SK-N-SH treated with all-trans-retinoic acid at 6 μM for 48 hours (cell line): Measurements from ENCODE around the gene OLR1.
"Not testable (repeated sequence)": the region's sequence is repeated elsewhere in the genome, so short reads cannot be mapped to it uniquely, and the experiment has no call there.

Experiments
- ATAC-seq: fragments of 200-7000 bp; cut with Tn5 transposase; 3 replicates; pipeline ENCODE4 v1.9.1; 2020; ENCODE audit warnings: mild to moderate bottlenecking, moderate library complexity
- ARNTL ChIP-seq: fragments of 450-650 bp; formaldehyde crosslinking; IDR thresholded peaks from 2 replicates; pipeline ENCODE4 v1.5.0; 2020; ENCODE audit warnings: low read depth, mild to moderate bottlenecking, moderate library complexity, borderline replicate concordance
- BACH2 ChIP-seq: fragments of 250-450 bp; sonication (Bioruptor Pico); IDR thresholded peaks from 2 replicates; pipeline ENCODE4 v1.9.0; 2021; ENCODE audit warnings: mild to moderate bottlenecking, borderline replicate concordance
- CREB5 ChIP-seq: fragments of 250-450 bp; sonication (Bioruptor Pico); IDR thresholded peaks from 2 replicates; pipeline ENCODE4 v1.5.1; 2020; ENCODE audit warnings: low read depth, mild to moderate bottlenecking, moderate library complexity
- CSDC2 ChIP-seq: fragments of 250-450 bp; sonication (Bioruptor Pico); IDR thresholded peaks from 2 replicates; pipeline ENCODE4 v1.5.0; 2020; ENCODE audit warnings: mild to moderate bottlenecking, moderate library complexity
- ESRRG ChIP-seq: fragments of 250-450 bp; sonication (Bioruptor Pico); IDR thresholded peaks from 2 replicates; pipeline ENCODE4 v1.6.1; 2021; ENCODE audit warnings: mild to moderate bottlenecking
- ISL1 ChIP-seq: fragments of 250-450 bp; sonication (Bioruptor Pico); IDR thresholded peaks from 2 replicates; pipeline ENCODE4 v2.1.2; 2022; ENCODE audit warnings: mild to moderate bottlenecking, moderate library complexity
- OSR1 ChIP-seq: fragments of 250-450 bp; sonication (Bioruptor Pico); IDR thresholded peaks from 2 replicates; pipeline ENCODE4 v1.8.0; 2022; ENCODE audit warnings: moderate library complexity, mild to moderate bottlenecking, inconsistent platforms
- PPARA ChIP-seq: fragments of 250-450 bp; sonication (Bioruptor Pico); IDR thresholded peaks from 2 replicates; pipeline ENCODE4 v1.5.0; 2020; ENCODE audit warnings: mild to moderate bottlenecking, borderline replicate concordance
- RARB ChIP-seq: fragments of 250-450 bp; sonication (Bioruptor Pico); IDR thresholded peaks from 2 replicates; pipeline ENCODE4 v1.8.0; 2021; ENCODE audit warnings: mild to moderate bottlenecking, moderate library complexity
- SNAI2 ChIP-seq: fragments of 250-450 bp; sonication (Bioruptor Pico); IDR thresholded peaks from 2 replicates; pipeline ENCODE4 v1.5.0; 2020; ENCODE audit warnings: mild to moderate bottlenecking, moderate library complexity
- TCF4 ChIP-seq: fragments of 250-450 bp; sonication (Bioruptor Pico); IDR thresholded peaks from 2 replicates; pipeline ENCODE4 v1.8.0; 2021; ENCODE audit warnings: mild to moderate bottlenecking, moderate library complexity, borderline replicate concordance
- TSHZ2 ChIP-seq: fragments of 250-450 bp; sonication (Bioruptor Pico); IDR thresholded peaks from 2 replicates; pipeline ENCODE4 v1.5.0; 2020; ENCODE audit warnings: mild to moderate bottlenecking, moderate library complexity
- ZC3H10 ChIP-seq: fragments of 250-450 bp; sonication (Bioruptor Pico); IDR thresholded peaks from 2 replicates; pipeline ENCODE4 v1.5.1; 2021; ENCODE audit warnings: mild to moderate bottlenecking, moderate library complexity
- ZFP3 ChIP-seq: fragments of 250-450 bp; sonication (Bioruptor Pico); IDR thresholded peaks from 2 replicates; pipeline ENCODE4 v1.5.0; 2020; ENCODE audit warnings: mild to moderate bottlenecking, moderate library complexity
- ZNF565 ChIP-seq: fragments of 450-650 bp; formaldehyde crosslinking; conservative IDR thresholded peaks from 2 replicates; pipeline ENCODE4 v1.5.0; 2020; ENCODE audit warnings: low read depth, mild to moderate bottlenecking, moderate library complexity
- ZNF8 ChIP-seq: fragments of 450-650 bp; formaldehyde crosslinking; IDR thresholded peaks from 2 replicates; pipeline ENCODE4 v1.5.0; 2020; ENCODE audit warnings: mild to moderate bottlenecking, moderate library complexity
- TF ChIP-seq, protein P1 (sequence below): fragments of 250-450 bp; sonication (Bioruptor Pico); IDR thresholded peaks from 2 replicates; pipeline ENCODE4 v1.8.0; 2021; ENCODE audit warnings: low read depth, mild to moderate bottlenecking, moderate library complexity, borderline replicate concordance
- TF ChIP-seq, protein P2 (sequence below): fragments of 250-450 bp; sonication (Bioruptor Pico); IDR thresholded peaks from 2 replicates; pipeline ENCODE4 v1.8.0; 2020; ENCODE audit warnings: mild to moderate bottlenecking, moderate library complexity, borderline replicate concordance

OLR1 gene

DNA sequence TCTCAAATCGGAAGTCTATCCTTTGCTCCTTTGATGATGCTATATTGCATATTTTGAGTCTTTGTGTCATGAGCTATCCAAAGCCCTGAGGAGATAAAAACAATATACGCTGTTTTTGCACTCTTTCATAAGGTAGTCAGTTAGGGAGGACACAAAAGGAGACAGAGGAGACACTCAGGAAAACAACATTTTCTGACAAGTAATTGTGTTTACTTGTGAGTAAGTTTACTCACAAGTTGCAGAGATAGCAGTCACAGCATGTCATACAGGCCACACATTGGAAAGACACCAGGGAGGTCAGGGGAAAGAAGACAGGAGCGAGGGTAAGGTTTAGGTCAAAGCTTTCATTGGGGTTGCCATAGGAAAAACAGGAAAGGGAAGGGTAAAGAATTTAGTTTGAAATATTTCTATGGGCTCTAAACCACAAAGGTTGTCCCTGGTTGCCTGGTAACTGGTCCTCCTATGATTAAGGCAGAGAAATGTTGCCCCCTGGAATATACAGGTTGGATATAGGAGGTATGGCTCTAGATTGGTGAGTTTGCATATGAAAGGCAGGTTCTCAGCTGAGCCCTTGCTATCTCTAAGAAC is 33.4 kb upstream of the OLR1 start (continued):
- TF ChIP-seq SNAI2 (CRISPR knock-in tag) = no peak
- TF ChIP-seq ZNF8 (CRISPR knock-in tag) = no peak

- ATAC-seq = not testable (repeated sequence)
Observed at GRCh38 chr12:10204495-10204894, 32.6 kb upstream of the OLR1 start.

- ATAC-seq = no peak
- TF ChIP-seq CREB5 (CRISPR knock-in tag) = no peak
- TF ChIP-seq ISL1 = no peak
- TF ChIP-seq ZNF565 (CRISPR knock-in tag) = no peak
- TF ChIP-seq RARB = no peak
- TF ChIP-seq, protein P1, sequence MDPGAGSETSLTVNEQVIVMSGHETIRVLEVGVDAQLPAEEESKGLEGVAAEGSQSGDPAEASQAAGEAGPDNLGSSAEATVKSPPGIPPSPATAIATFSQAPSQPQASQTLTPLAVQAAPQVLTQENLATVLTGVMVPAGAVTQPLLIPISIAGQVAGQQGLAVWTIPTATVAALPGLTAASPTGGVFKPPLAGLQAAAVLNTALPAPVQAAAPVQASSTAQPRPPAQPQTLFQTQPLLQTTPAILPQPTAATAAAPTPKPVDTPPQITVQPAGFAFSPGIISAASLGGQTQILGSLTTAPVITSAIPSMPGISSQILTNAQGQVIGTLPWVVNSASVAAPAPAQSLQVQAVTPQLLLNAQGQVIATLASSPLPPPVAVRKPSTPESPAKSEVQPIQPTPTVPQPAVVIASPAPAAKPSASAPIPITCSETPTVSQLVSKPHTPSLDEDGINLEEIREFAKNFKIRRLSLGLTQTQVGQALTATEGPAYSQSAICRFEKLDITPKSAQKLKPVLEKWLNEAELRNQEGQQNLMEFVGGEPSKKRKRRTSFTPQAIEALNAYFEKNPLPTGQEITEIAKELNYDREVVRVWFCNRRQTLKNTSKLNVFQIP (CRISPR knock-in tag) = no peak
- no peak for TF ChIP-seq CSDC2
- TF ChIP-seq TCF4 = no peak
- no peak for TF ChIP-seq ZFP3 (CRISPR knock-in tag)
- no peak for TF ChIP-seq TSHZ2 (CRISPR knock-in tag)
- TF ChIP-seq ARNTL (CRISPR knock-in tag) = no peak
- no peak for TF ChIP-seq PPARA (CRISPR knock-in tag)
Observed at GRCh38 chr12:10197879-10198278, 25.9 kb upstream of the OLR1 start.

GRCh38 chr12:10196210-10196609 is 24.3 kb upstream of the OLR1 start:
- TF ChIP-seq TCF4 (no peak), ARNTL (CRISPR knock-in tag) (no peak), ZFP3 (CRISPR knock-in tag) (no peak)
- ATAC-seq = no peak

GRCh38 chr12:10194160-10194670 is 22.3 kb upstream of the OLR1 start:
- TF ChIP-seq ZC3H10 (CRISPR knock-in tag) (no peak), OSR1 (CRISPR knock-in tag) (no peak), TSHZ2 (CRISPR knock-in tag) (no peak), RARB (no peak), ZNF565 (CRISPR knock-in tag) (no peak), CREB5 (CRISPR knock-in tag) (no peak), ESRRG (CRISPR knock-in tag) (no peak), ARNTL (CRISPR knock-in tag) (no peak), BACH2 (CRISPR knock-in tag) (no peak), SNAI2 (CRISPR knock-in tag) (no peak), TCF4 (no peak)
- TF ChIP-seq, protein P2, sequence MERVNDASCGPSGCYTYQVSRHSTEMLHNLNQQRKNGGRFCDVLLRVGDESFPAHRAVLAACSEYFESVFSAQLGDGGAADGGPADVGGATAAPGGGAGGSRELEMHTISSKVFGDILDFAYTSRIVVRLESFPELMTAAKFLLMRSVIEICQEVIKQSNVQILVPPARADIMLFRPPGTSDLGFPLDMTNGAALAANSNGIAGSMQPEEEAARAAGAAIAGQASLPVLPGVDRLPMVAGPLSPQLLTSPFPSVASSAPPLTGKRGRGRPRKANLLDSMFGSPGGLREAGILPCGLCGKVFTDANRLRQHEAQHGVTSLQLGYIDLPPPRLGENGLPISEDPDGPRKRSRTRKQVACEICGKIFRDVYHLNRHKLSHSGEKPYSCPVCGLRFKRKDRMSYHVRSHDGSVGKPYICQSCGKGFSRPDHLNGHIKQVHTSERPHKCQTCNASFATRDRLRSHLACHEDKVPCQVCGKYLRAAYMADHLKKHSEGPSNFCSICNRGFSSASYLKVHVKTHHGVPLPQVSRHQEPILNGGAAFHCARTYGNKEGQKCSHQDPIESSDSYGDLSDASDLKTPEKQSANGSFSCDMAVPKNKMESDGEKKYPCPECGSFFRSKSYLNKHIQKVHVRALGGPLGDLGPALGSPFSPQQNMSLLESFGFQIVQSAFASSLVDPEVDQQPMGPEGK = no peak
- TF ChIP-seq, protein P1 (CRISPR knock-in tag) = no peak
- no peak for ATAC-seq
